H1 (cell line): Measurements from ENCODE around the gene COPS7A.
"Not testable (repeated sequence)": the region's sequence is repeated elsewhere in the genome, so short reads cannot be mapped to it uniquely, and the experiment has no call there.

Experiments
- ATF3 ChIP-seq: IDR thresholded peaks from 2 replicates; pipeline ENCODE4 v1.6.1; 2011; ENCODE audit warnings: low read depth, mild to moderate bottlenecking, low read length; ENCODE audit not compliant: insufficient read depth
- CBX8 ChIP-seq: fragments of 300-800, 300-1000 bp; sonication (generic); IDR thresholded peaks from 2 replicates; pipeline ENCODE4 v1.7.1; 2016; ENCODE audit warnings: low read depth, low read length, borderline replicate concordance
- CEBPB ChIP-seq: IDR thresholded peaks from 2 replicates; pipeline ENCODE4 v1.6.1; 2012; ENCODE audit warnings: low read depth, low read length
- CHD2 ChIP-seq: IDR thresholded peaks from 2 replicates; pipeline ENCODE4 v1.6.1; 2012; ENCODE audit warnings: low read length, improper control_type of control experiment
- CTCF ChIP-seq, 3 experiments: IDR thresholded peaks; 1 replicate in 2 of 3; 2 replicates in 1 of 3; pipeline versions ENCODE4 v1.5.1 to v1.6.1; 2011; ENCODE audit warnings: low read length in 3 of 3, mild to moderate bottlenecking in 3 of 3, inconsistent platforms in 2 of 3, low read depth in 1 of 3, moderate library complexity in 1 of 3; ENCODE audit not compliant: insufficient read depth in 1 of 3; ENCODE audit errors: control extremely low read depth in 1 of 3
- EZH2 ChIP-seq: fragments of 200-600 bp; sonication (generic); IDR thresholded peaks from 2 replicates; pipeline ENCODE4 v1.7.1; 2012; ENCODE audit warnings: low read depth, mild to moderate bottlenecking, moderate library complexity, low read length, inconsistent platforms; ENCODE audit not compliant: severe bottlenecking
- JUN ChIP-seq: IDR thresholded peaks from 2 replicates; pipeline ENCODE4 v1.6.1; 2011; ENCODE audit warnings: low read depth, mild to moderate bottlenecking, improper control_type of control experiment, low read length
- POLR2A ChIP-seq, 2 experiments: IDR thresholded peaks; 1 replicate in 1 of 2; 2 replicates in 1 of 2; pipeline ENCODE4 v1.6.1; 2011; ENCODE audit warnings: low read depth in 2 of 2, low read length in 2 of 2, mild to moderate bottlenecking in 2 of 2; ENCODE audit errors: control extremely low read depth in 1 of 2
- POLR2AphosphoS5 ChIP-seq: IDR thresholded peaks from 2 replicates; pipeline ENCODE4 v1.6.1; 2011; ENCODE audit warnings: low read depth, low read length
- SIN3A ChIP-seq, 2 experiments: IDR thresholded peaks in 1 of 2; conservative IDR thresholded peaks in 1 of 2; 2 replicates each; pipeline ENCODE4 v1.6.1; 2011 to 2012; ENCODE audit warnings: low read length in 2 of 2, improper control_type of control experiment in 1 of 2, low read depth in 1 of 2, mild to moderate bottlenecking in 1 of 2
- SUZ12 ChIP-seq: fragments of 200-600 bp; sonication (generic); IDR thresholded peaks from 2 replicates; pipeline ENCODE4 v1.6.1; 2012; ENCODE audit warnings: mild to moderate bottlenecking, inconsistent platforms, low read length, moderate library complexity, mixed read lengths
- YY1 ChIP-seq: IDR thresholded peaks from 2 replicates; pipeline ENCODE4 v1.6.1; 2011; ENCODE audit warnings: low read depth, mild to moderate bottlenecking, low read length

GRCh38 chr12:6743300-6743699, 19.5 kb downstream of the COPS7A start:
- not testable (repeated sequence) for TF ChIP-seq POLR2A (IDR thresholded peaks at IDR 0.05; ENCODE audit: control extremely low read depth in 1 of 2, low read depth in 2 of 2, low read length in 2 of 2); CTCF (IDR thresholded peaks at IDR 0.05; ENCODE audit: control extremely low read depth in 1 of 3, insufficient read depth in 1 of 3, low read depth in 1 of 3, low read length in 3 of 3); SIN3A (conservative IDR thresholded peaks at IDR 0.05 in 1 of 2, IDR thresholded peaks at IDR 0.05 in 1 of 2; ENCODE audit: low read depth in 1 of 2, low read length in 2 of 2); EZH2; JUN; SUZ12; CHD2; CEBPB; POLR2AphosphoS5; YY1; CBX8; ATF3
